TTC549 (cell line): ENCODE data around the gene CC2D2A.

Source experiments
- FAIRE-seq: peaks from 2 replicates; lab custom pipeline; 2012; peaks lifted over from hg19 to GRCh38; lab: Jason Lieb, UNC

Gene CC2D2A

GRCh38 chr4:15469402-15470127, at the start of gene CC2D2A:
TSS of gene CC2D2A (plus strand) at chr4:15469882. CDS start at chr4:15475933, 6,051 bp downstream.
- no peak for FAIRE-seq

- FAIRE-seq = no peak
Observed at GRCh38 chr4:15420642-15421041, 49.0 kb upstream of the CC2D2A start.

- FAIRE-seq = no peak
Observed at GRCh38 chr4:15423285-15423711, 46.4 kb upstream of the CC2D2A start.

- no peak for FAIRE-seq
Observed at GRCh38 chr4:15425520-15425919, 44.2 kb upstream of the CC2D2A start.

GRCh38 chr4:15427161-15427560, 42.5 kb upstream of the CC2D2A start:
- no peak for FAIRE-seq

GRCh38 chr4:15427701-15428100, 42.0 kb upstream of the CC2D2A start, which contains the start of gene C1QTNF7:
TSS of gene C1QTNF7 (plus strand) at chr4:15428033. CDS start at chr4:15435744, 7,711 bp downstream.
- FAIRE-seq = no peak

GRCh38 chr4:15428611-15429010, 41.1 kb upstream of the CC2D2A start:
- FAIRE-seq = no peak

- FAIRE-seq = no peak
Observed at GRCh38 chr4:15434091-15434490, 35.6 kb upstream of the CC2D2A start.

- FAIRE-seq = no peak
Observed at GRCh38 chr4:15434676-15435075, 35.0 kb upstream of the CC2D2A start.

- no peak for FAIRE-seq
Observed at GRCh38 chr4:15436513-15436912, 33.2 kb upstream of the CC2D2A start.

- FAIRE-seq = no peak
Observed at GRCh38 chr4:15438939-15439524, 30.6 kb upstream of the CC2D2A start.

- no peak for FAIRE-seq
Observed at GRCh38 chr4:15443371-15444160, 26.1 kb upstream of the CC2D2A start.

GRCh38 chr4:15444276-15444675, 25.4 kb upstream of the CC2D2A start:
- FAIRE-seq = no peak

GRCh38 chr4:15444879-15445547, 24.7 kb upstream of the CC2D2A start:
- no peak for FAIRE-seq

GRCh38 chr4:15451181-15451865, 18.4 kb upstream of the CC2D2A start:
- no peak for FAIRE-seq

GRCh38 chr4:15451866-15452765, 17.6 kb upstream of the CC2D2A start:
- no peak for FAIRE-seq

- no peak for FAIRE-seq
Observed at GRCh38 chr4:15455290-15455689, 14.4 kb upstream of the CC2D2A start.

- peak; percentile 68 for FAIRE-seq
Observed at GRCh38 chr4:15457406-15458201, 12.1 kb upstream of the CC2D2A start.

GRCh38 chr4:15458616-15459015, 11.1 kb upstream of the CC2D2A start:
- FAIRE-seq = no peak

GRCh38 chr4:15459706-15460105, 10.0 kb upstream of the CC2D2A start:
- no peak for FAIRE-seq
